Measurements from ENCODE around the gene XPO4. TPM values are rescaled to one million over a fixed set of nuclear protein-coding genes. Genes with fewer than 3 reads are reported as not detected.

XPO4 gene
- total and polyA plus RNA-seq, 2 of the 8 experiments (the other 6 are each of a cell fraction or from before 2014, with no cell fraction given), result 11.9 to 33.3 TPM

GRCh38 chr13:20776751-20777150, 125.8 kb downstream of the XPO4 start:
- Histone ChIP-seq H3K27ac (ENCODE audit: low read depth, low read length) (no peak overlapping the region), H3K36me3 (ENCODE audit: control insufficient read depth in 2 of 4, insufficient read depth in 4 of 4, low read length in 3 of 4) (no peaks in the 10 kb centered on the region; a peak in 1 of 8 replicates), H3K4me1 (replicated peaks in 1 of 4; ENCODE audit: control insufficient read depth in 3 of 4, insufficient read depth in 4 of 4, low read length in 3 of 4) (peaks cover 0 to 6% (median 0%) of the 10 kb centered on the region in 4 experiments; a peak in 3 of 7 replicates), H3K79me2 (ENCODE audit: control insufficient read depth in 1 of 2, insufficient read depth in 2 of 2, low read length in 2 of 2) (0 out of 4 replicates have a peak, but pooled peaks cover 0 to 2% of the 10 kb centered on the region in 2 experiments), H2AFZ (ENCODE audit: low read length) (no peak overlapping the region), H2BK20ac (ENCODE audit: low read length) (no peak overlapping the region), H3K79me1 (ENCODE audit: low read depth, low read length) (no peaks in the 10 kb centered on the region), H4K20me1 (replicated peaks in 1 of 2; ENCODE audit: control insufficient read depth in 1 of 2, insufficient read depth in 2 of 2, low read length in 2 of 2) (no peaks in the 10 kb centered on the region), H2BK120ac (replicated peaks; ENCODE audit: low read depth, low read length) (no peak overlapping the region), H3K27me3 (replicated peaks in 1 of 4; ENCODE audit: control insufficient read depth in 3 of 4, extremely low read depth in 1 of 4, insufficient read depth in 3 of 4, low read length in 3 of 4) (no peaks in the 10 kb centered on the region), H3K4me2 (ENCODE audit: insufficient read depth in 1 of 2, low read depth in 2 of 2, low read length in 2 of 2) (no peak overlapping the region), H4K5ac (ENCODE audit: insufficient read length, low read depth, low read length) (no peak overlapping the region), H2BK15ac (ENCODE audit: low read length) (no peak overlapping the region), H3K9me3 (ENCODE audit: insufficient read depth in 2 of 2, low read depth in 1 of 2, low read length in 1 of 2) (no peaks in the 10 kb centered on the region), H3K14ac (ENCODE audit: insufficient read length) (no peak overlapping the region), H3K9ac (replicated peaks in 1 of 4; ENCODE audit: extremely low read depth in 1 of 4, low read depth in 3 of 4, low read length in 3 of 4) (no peak overlapping the region), H4K8ac (ENCODE audit: extremely low read depth, insufficient read depth, low read length) (no peak overlapping the region), H3K18ac (ENCODE audit: extremely low read depth, low read length) (no peak overlapping the region), H3K4ac (replicated peaks; ENCODE audit: insufficient read length, low read depth, low read length) (no peak overlapping the region), H3K23me2 (ENCODE audit: low read depth, low read length) (peaks cover 6% of the 10 kb centered on the region), H3K56ac (replicated peaks; ENCODE audit: insufficient read length, low read depth, low read length) (no peak overlapping the region), H3K4me3 (ENCODE audit: extremely low read depth in 1 of 4, insufficient read depth in 2 of 4, low read depth in 3 of 4, low read length in 4 of 4) (no peak overlapping the region), H3K23ac (ENCODE audit: insufficient read length) (no peak overlapping the region), H2BK12ac (ENCODE audit: low read depth, low read length) (no peak overlapping the region), H2AK5ac (ENCODE audit: low read depth, low read length) (no peak overlapping the region), H2BK5ac (ENCODE audit: low read depth, low read length) (no peak overlapping the region), H4K91ac (replicated peaks; ENCODE audit: insufficient read length, low read length) (no peak overlapping the region)
- WGBS, 2 experiments (ENCODE audit: extremely low coverage in 1 of 2, insufficient coverage in 1 of 2, insufficient read length in 1 of 2, insufficient replicate concordance in 2 of 2, low coverage in 1 of 2, low lambda C conversion rate in 2 of 2, missing lambda C conversion rate in 1 of 2), result 85% methylated on average over 1 of the region's 1 CpG; no CpG with 5 or more reads in 1 of the 2 experiments
- DNase-seq (ENCODE audit: low read depth in 1 of 2, low spot score in 2 of 2), result no peak
- TF ChIP-seq RAD21 (IDR thresholded peaks at IDR 0.05 in 1 of 2, conservative IDR thresholded peaks at IDR 0.05 in 1 of 2; ENCODE audit: low read depth in 2 of 2, low read length in 2 of 2), result peak; percentile 45 to 52
- no peak for TF ChIP-seq BCL11A (IDR thresholded peaks at IDR 0.05; ENCODE audit: low read depth in 2 of 2, low read length in 2 of 2)
- TF ChIP-seq ATF3 (IDR thresholded peaks at IDR 0.05; ENCODE audit: insufficient read depth, low read depth, low read length), result no peak
- TF ChIP-seq YY1 (IDR thresholded peaks at IDR 0.05; ENCODE audit: low read depth, low read length), result peak; percentile 61; the same call in 1 of the 2 replicates
- TF ChIP-seq CTCF (IDR thresholded peaks at IDR 0.05; ENCODE audit: control extremely low read depth in 1 of 3, insufficient read depth in 1 of 3, low read depth in 1 of 3, low read length in 3 of 3), result peak in 2 of 3 experiments; percentile 17 to 48; a peak in 1 of 4 replicates
- no peak for FAIRE-seq
- ChIA-PET CTCF (ENCODE audit: partially characterized antibody) (interaction anchor here (0.7 to 1.3 kb wide), 5 partner anchors 29 to 71 kb away, joined by 3 to 5 read pairs (median 3); no protein-coding TSS in a partner anchor), POLR2A (ENCODE audit: partially characterized antibody) (interaction anchor here (0.6 kb wide), 1 partner anchor 77 kb away, joined by 3 read pairs; no protein-coding TSS in a partner anchor)
